Testis (tissue), 3 donors: Measurements from ENCODE around the gene RAP1GDS1. TPM values are rescaled to one million over a fixed set of nuclear protein-coding genes. Genes with fewer than 3 reads are reported as not detected.

ENCODE experiments used
- DNase-seq: peaks from one replicate; pipeline ENCODE4 v3.0.0-alpha.2; 2019
- H3K27ac ChIP-seq, 2 donors: fragments of 200-600 bp; sonication (generic); one replicate each; pipeline ENCODE4 v1.5.1; 2019
- H3K27me3 ChIP-seq: fragments of 200-600 bp; sonication (generic); one replicate; pipeline ENCODE4 v1.5.1; 2019
- H3K36me3 ChIP-seq: fragments of 200-600 bp; sonication (generic); one replicate; pipeline ENCODE4 v1.5.1; 2017; ENCODE audit warnings: low read depth; ENCODE audit errors: missing control alignments
- H3K4me1 ChIP-seq: fragments of 200-600 bp; sonication (generic); one replicate; pipeline ENCODE4 v1.5.1; 2019
- H3K4me3 ChIP-seq, 2 donors: fragments of 200-600 bp; sonication (generic); one replicate each; pipeline ENCODE4 v1.5.1; 2017 to 2019
- H3K9me3 ChIP-seq: fragments of 200-600 bp; sonication (generic); one replicate; pipeline ENCODE4 v1.5.1; 2017
- POLR2A ChIP-seq: fragments of 450-650 bp; IDR thresholded peaks from one replicate; pipeline ENCODE4 v1.6.1; 2017; ENCODE audit warnings: antibody characterized with exemption, mild to moderate bottlenecking, moderate library complexity
- WGBS, 2 donors: methylation state at CpG; one replicate each; pipeline ENCODE4 v1.1.5; 2018; 5-methylcytosine and 5-hydroxymethylcytosine counted together
- intact Hi-C: fragments of 100-400 bp; cut with DNase I; formaldehyde crosslinking; loops from one replicate; pipeline ENCODE4 v1.15.1; 2023; ENCODE audit warnings: low total_unique reads
- polyA plus RNA-seq: library from polyadenylated mRNA; stranded (reverse); fragments of 350-450 nt; fragmentation: Illumina TruSeq; extraction: RNeasy Lipid Tissue Mini Kit (QIAGEN cat#74804); gene quantifications from one replicate; pipeline ENCODE4 v1.2.3, GENCODE V29; 2014; ENCODE audit warnings: low read depth, low replicate concordance; ENCODE audit not compliant: insufficient read depth
- total RNA-seq, 2 donors: library from RNA; depleted of rRNA; stranded (reverse); fragments of >200 nt; gene quantifications; one replicate each; pipeline ENCODE4 v1.2.3, GENCODE V29; 2016
- TF ChIP-seq, protein P1 (sequence below), 3 experiments: fragments of 450-650 bp in 2 of 3; fragments of 200-600 bp in 1 of 3; sonication (generic) in 1 of 3; IDR thresholded peaks; one replicate each; pipeline ENCODE4 v1.5.1; 2016 to 2019; ENCODE audit warnings: antibody characterized with exemption in 3 of 3, mild to moderate bottlenecking in 2 of 3, moderate library complexity in 1 of 3

The RAP1GDS1 gene
- total and polyA plus RNA-seq, 3 donors from 2014 or later: 34.2 to 38.0 (median 37.2) TPM

DNA sequence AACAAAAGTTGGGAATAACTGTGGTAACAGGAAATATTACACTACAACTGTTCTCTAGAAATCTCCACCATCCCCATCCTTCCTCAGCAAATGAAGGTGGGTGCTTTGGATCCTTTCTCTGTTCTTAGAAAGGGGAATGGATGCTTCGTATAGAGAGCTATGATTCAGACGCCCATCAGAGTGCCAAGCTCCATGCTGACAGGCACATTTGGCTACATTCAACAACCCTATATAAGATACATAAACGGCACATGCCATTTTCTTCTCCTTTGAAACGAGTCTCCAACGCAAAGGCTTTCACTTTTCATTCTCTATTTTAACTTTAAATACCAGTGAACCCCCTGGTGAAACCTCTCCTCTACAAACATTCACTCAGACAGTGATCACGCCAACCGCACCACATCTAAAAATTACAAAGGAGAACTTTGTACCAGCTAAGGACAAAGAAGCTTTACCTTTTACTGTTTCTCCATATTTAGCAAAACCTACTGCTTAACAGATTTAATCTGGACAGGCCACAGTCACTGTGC lies 224.7 kb downstream of the RAP1GDS1 start:
- no peak for TF ChIP-seq POLR2A
- TF ChIP-seq, protein P1, sequence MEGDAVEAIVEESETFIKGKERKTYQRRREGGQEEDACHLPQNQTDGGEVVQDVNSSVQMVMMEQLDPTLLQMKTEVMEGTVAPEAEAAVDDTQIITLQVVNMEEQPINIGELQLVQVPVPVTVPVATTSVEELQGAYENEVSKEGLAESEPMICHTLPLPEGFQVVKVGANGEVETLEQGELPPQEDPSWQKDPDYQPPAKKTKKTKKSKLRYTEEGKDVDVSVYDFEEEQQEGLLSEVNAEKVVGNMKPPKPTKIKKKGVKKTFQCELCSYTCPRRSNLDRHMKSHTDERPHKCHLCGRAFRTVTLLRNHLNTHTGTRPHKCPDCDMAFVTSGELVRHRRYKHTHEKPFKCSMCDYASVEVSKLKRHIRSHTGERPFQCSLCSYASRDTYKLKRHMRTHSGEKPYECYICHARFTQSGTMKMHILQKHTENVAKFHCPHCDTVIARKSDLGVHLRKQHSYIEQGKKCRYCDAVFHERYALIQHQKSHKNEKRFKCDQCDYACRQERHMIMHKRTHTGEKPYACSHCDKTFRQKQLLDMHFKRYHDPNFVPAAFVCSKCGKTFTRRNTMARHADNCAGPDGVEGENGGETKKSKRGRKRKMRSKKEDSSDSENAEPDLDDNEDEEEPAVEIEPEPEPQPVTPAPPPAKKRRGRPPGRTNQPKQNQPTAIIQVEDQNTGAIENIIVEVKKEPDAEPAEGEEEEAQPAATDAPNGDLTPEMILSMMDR (IDR thresholded peaks at IDR 0.05): no peak
- DNase-seq: no peak
- Histone ChIP-seq H3K36me3 (no peaks in the 10 kb centered on the region), H3K4me3 (no peak overlapping the region), H3K9me3 (no peaks in the 10 kb centered on the region), H3K4me1 (peaks cover 5% of the 10 kb centered on the region), H3K27me3 (no peaks in the 10 kb centered on the region), H3K27ac (no peak overlapping the region)
- WGBS, 2 donors: 90 to 93% methylated on average over 7 of the region's 7 CpGs
- intact Hi-C loops: no loop called here

DNA sequence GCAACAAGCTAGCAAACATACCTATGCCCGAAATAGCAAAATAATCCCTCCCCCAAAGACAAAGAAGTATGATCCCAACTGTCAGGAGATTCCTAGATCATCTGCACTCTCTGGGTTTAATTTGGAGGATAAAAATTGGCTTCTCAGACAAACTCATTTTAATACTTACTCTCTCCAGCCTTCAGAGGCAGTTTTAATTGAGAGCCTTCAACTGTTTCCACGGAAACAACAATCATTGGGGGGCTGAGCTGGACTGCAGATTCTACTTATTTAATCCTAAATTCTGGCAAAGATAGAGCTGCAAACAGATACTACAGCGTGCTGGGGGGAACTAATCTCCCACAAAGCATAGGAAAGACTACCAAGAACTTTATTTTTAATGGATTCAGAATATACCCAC lies 229.1 kb downstream of the RAP1GDS1 start:
- 74 to 82% methylated on average over 3 of the region's 3 CpGs for WGBS, 2 donors
- Histone ChIP-seq H3K4me1 (peaks cover 18% of the 10 kb centered on the region), H3K9me3 (no peaks in the 10 kb centered on the region), H3K4me3 (no peak overlapping the region), H3K27ac (no peak overlapping the region), H3K27me3 (no peaks in the 10 kb centered on the region), H3K36me3 (no peaks in the 10 kb centered on the region)
- intact Hi-C loops: no loop called here
- no peak for DNase-seq
- TF ChIP-seq POLR2A: no peak
- TF ChIP-seq, protein P1 (IDR thresholded peaks at IDR 0.05): no peak

DNA sequence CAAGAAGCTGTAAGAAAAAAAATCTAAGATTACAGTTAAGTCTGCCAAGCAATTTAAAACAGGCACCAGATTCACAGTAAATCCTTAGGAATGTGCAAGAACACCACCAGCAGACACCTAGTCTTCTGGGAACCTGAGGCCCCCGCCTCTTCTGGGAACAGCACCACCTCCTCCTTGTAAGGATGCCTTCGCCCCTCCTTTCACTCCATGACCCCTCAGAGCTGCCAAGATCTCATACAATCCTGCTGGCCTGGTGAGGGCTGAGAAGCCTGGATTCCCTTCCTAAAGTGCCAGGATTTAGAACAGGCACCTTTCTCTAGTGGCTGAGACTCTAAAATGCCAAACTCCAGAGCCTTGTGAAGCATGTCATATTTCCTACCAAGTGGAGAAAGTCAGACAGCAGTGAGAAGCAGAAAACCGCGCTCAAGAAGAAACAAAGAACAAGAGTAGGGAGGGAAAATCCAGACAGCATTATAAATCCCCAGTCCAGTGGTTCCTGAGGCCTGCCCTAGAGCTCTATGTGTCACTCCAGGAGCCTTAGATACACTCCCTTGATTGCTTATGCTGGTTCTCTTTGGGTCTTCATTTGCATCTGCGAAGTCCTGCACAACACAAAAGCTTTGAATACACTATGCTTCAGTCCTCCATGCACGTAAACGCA lies 230.8 kb downstream of the RAP1GDS1 start:
- Histone ChIP-seq H3K27me3 (no peaks in the 10 kb centered on the region), H3K9me3 (no peaks in the 10 kb centered on the region), H3K27ac (no peak overlapping the region), H3K4me1 (peaks cover 34% of the 10 kb centered on the region), H3K4me3 (no peak overlapping the region), H3K36me3 (no peaks in the 10 kb centered on the region)
- no peak for DNase-seq
- 91 to 93% methylated on average over 7 of the region's 7 CpGs for WGBS, 2 donors
- TF ChIP-seq, protein P1 (IDR thresholded peaks at IDR 0.05): no peak
- no peak for TF ChIP-seq POLR2A
- intact Hi-C loops: no loop called here

DNA sequence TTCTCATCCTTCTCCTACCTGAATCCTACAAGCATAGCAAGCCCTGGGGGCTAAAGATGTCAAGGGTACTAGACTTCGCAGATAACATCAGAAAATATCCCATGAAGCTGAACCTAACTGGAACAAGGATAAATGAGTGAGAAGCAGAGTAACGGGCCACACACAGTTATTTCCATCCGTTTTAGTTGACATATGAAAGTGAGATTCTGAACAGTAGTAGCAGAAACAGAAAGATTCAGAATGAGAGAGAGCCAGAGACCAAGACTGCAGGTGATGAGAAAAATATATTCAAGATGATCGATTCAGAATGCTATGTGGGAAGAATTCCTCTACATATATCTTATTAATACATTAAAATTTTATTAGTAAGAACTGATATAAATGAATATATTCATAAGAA lies 232.1 kb downstream of the RAP1GDS1 start:
- Histone ChIP-seq H3K9me3 (no peaks in the 10 kb centered on the region), H3K4me1 (peaks cover 34% of the 10 kb centered on the region), H3K27ac (peak overlapping the region; percentile 3 to 71), H3K36me3 (no peaks in the 10 kb centered on the region), H3K4me3 (no peak overlapping the region), H3K27me3 (no peaks in the 10 kb centered on the region)
- WGBS, 2 donors: 64 to 84% methylated on average over 4 of the region's 4 CpGs
- TF ChIP-seq POLR2A: no peak
- TF ChIP-seq, protein P1 (IDR thresholded peaks at IDR 0.05): no peak
- intact Hi-C loops: no loop called here
- DNase-seq: no peak

Other genes starting within 250 kb of the RAP1GDS1 start
- 1 to 10 TPM; 2.7 to 3.7 TPM for gene STPG2, start 117.9 kb upstream of the RAP1GDS1 start, total RNA-seq
- gene STPG2, start 117.9 kb upstream of the RAP1GDS1 start, polyA plus RNA-seq: 2.6 TPM